ENCODE results near the gene PTPN13. TPM values are rescaled to one million over a fixed set of nuclear protein-coding genes. Genes with fewer than 3 reads are reported as not detected.
A peak's percentile ranks its signal among the peaks of the same experiment; 100 is the strongest.

PTPN13 gene
- total RNA-seq, 4 donors from 2014 or later: 7.9 to 13.7 (median 9.4) TPM

DNA sequence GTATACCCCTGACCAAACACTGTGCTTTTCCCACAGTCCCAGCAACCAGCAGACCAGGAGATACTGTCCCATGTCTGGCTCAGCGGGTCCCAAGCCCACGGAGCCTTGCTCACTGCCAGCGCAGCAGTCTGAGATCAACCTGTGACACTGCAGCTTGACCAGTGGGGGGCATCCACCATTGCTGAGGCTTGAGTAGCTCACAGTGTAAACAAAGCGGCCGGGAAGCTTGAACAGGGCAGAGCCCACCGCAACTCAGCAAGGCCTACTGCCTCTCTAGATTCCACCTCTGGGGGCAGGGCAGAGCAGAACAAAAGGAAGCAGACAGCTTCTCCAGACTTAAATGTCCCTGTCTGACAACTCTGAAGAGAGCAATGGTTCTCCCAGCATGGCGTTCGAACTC is 197.0 kb downstream of the PTPN13 start:
- WGBS: 83% methylated on average over 1 of the region's 8 CpGs
- H3K36me3 ChIP-seq: peaks cover 0 to 25% (median 6%) of the 10 kb centered on the region in 4 donors
- no peaks in the 10 kb centered on the region for H3K4me1 ChIP-seq
- no peak for DNase-seq (ENCODE audit: extremely low spot score)
- TF ChIP-seq, protein P1, sequence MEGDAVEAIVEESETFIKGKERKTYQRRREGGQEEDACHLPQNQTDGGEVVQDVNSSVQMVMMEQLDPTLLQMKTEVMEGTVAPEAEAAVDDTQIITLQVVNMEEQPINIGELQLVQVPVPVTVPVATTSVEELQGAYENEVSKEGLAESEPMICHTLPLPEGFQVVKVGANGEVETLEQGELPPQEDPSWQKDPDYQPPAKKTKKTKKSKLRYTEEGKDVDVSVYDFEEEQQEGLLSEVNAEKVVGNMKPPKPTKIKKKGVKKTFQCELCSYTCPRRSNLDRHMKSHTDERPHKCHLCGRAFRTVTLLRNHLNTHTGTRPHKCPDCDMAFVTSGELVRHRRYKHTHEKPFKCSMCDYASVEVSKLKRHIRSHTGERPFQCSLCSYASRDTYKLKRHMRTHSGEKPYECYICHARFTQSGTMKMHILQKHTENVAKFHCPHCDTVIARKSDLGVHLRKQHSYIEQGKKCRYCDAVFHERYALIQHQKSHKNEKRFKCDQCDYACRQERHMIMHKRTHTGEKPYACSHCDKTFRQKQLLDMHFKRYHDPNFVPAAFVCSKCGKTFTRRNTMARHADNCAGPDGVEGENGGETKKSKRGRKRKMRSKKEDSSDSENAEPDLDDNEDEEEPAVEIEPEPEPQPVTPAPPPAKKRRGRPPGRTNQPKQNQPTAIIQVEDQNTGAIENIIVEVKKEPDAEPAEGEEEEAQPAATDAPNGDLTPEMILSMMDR (IDR thresholded peaks at IDR 0.05): no peak
- no peaks in the 10 kb centered on the region for H3K9me3 ChIP-seq
- intact Hi-C loops (cut with DNase I): no loop called here
- no peak overlapping the region for H3K27ac ChIP-seq (replicated peaks in 1 of 4)
- no peak overlapping the region for H3K4me3 ChIP-seq
- H3K27me3 ChIP-seq: no peaks in the 10 kb centered on the region

- 95% methylated on average over 3 of the region's 3 CpGs for WGBS
- Histone ChIP-seq H3K4me3 (no peak overlapping the region), H3K27ac (replicated peaks in 1 of 4) (no peak overlapping the region), H3K27me3 (no peaks in the 10 kb centered on the region), H3K36me3 (peaks cover 0 to 50% (median 8%) of the 10 kb centered on the region in 4 donors), H3K4me1 (no peaks in the 10 kb centered on the region), H3K9me3 (no peaks in the 10 kb centered on the region)
- TF ChIP-seq EP300 (IDR thresholded peaks at IDR 0.05) (no peak), POLR2AphosphoS5 (IDR thresholded peaks at IDR 0.05) (no peak), POLR2A (IDR thresholded peaks at IDR 0.05; ENCODE audit: low read depth) (no peak)
- intact Hi-C loops (cut with DNase I): no loop called here
- DNase-seq (ENCODE audit: extremely low spot score): no peak
These were observed 215.7 kb downstream of the PTPN13 start for GRCh38 chr4:86809809-86810208.

- no peaks in the 10 kb centered on the region for H3K27me3 ChIP-seq
- H3K27ac ChIP-seq (replicated peaks in 1 of 4): no peak overlapping the region
- no peak overlapping the region for H3K4me3 ChIP-seq
- peaks cover 0 to 8% (median 0%) of the 10 kb centered on the region in 4 donors for H3K9me3 ChIP-seq
- no peaks in the 10 kb centered on the region for H3K4me1 ChIP-seq
- TF ChIP-seq EP300 (IDR thresholded peaks at IDR 0.05) (no peak), POLR2AphosphoS5 (IDR thresholded peaks at IDR 0.05) (no peak), POLR2A (IDR thresholded peaks at IDR 0.05; ENCODE audit: low read depth) (no peak)
- TF ChIP-seq, protein P1 (IDR thresholded peaks at IDR 0.05): no peak
- intact Hi-C loops (cut with DNase I): no loop called here
- DNase-seq (ENCODE audit: extremely low spot score): no peak
- 90% methylated on average over 3 of the region's 3 CpGs for WGBS
- peaks cover 0 to 56% (median 8%) of the 10 kb centered on the region in 4 donors for H3K36me3 ChIP-seq
These were observed 216.7 kb downstream of the PTPN13 start for GRCh38 chr4:86810847-86811246.

DNA sequence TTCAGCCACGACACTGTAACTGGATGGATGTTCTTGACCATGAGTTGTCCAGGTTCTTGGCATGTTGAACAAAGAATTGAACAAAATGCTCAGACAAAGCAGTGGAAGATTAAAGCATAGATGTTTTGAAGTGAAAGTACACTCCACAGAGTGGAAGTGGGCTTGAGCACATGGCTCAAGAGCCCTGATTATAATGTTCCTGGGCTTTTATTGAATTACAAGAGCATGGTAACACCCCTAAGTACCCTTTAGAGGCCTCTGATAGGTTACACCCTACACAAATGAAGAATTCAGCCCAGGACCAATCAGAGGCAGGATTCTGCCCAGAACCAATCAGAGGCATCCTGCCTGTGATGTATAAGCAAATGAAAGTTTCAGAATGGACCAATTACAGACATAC is 221.5 kb downstream of the PTPN13 start:
- 92% methylated on average over 1 of the region's 1 CpG for WGBS
- H3K4me3 ChIP-seq: no peak overlapping the region
- peaks cover 0 to 39% (median 8%) of the 10 kb centered on the region in 4 donors for H3K36me3 ChIP-seq
- DNase-seq (ENCODE audit: extremely low spot score): no peak
- peak overlapping the region in 3 of 4 donors; percentile 11 to 33 (median 28) for H3K27ac ChIP-seq (replicated peaks in 1 of 4)
- H3K4me1 ChIP-seq: peaks cover 0 to 4% (median 0%) of the 10 kb centered on the region in 4 donors
- peaks cover 0 to 8% (median 0%) of the 10 kb centered on the region in 4 donors for H3K9me3 ChIP-seq
- no peaks in the 10 kb centered on the region for H3K27me3 ChIP-seq
- intact Hi-C loops (cut with DNase I): no loop called here
- TF ChIP-seq EP300 (IDR thresholded peaks at IDR 0.05): no peak
- no peak for TF ChIP-seq POLR2A (IDR thresholded peaks at IDR 0.05; ENCODE audit: low read depth)
- TF ChIP-seq POLR2AphosphoS5 (IDR thresholded peaks at IDR 0.05): no peak
- TF ChIP-seq, protein P1 (IDR thresholded peaks at IDR 0.05): no peak

DNA sequence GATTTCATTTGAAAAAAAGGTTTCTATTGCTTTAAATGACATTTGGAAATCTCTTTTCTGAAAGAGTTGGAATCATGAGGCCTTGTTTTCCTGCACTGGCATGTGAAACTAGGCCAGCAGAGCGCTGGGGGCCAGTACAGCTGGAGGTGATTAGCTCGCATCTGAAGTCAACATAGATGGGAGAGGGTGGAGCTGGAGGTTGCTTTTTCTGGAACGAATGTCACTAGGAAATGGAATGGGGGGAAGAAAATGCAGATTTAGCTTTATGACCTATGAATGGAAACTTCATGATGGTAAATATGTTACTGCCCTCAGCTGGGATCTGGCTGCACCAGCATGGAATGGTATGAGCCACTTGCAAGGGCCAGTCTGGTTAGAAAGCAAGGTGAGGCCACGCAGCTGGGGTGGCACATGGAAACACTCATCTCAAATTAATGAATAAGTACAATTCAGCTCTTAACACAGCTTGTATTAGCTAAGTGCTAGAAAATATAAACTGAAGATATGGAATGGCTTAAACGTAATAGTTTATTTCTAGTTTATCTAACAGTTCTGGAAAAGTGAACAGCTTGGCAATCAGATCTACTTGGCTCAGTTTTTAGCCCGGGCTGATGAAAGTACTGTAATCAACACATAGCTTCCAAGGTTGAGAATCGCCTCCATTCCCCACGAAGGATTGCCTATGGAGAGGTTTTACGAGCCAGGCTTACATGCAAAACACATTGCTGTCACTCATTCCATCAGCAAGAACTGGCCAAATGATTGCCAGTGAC is 222.6 kb downstream of the PTPN13 start:
- no peak overlapping the region for H3K4me3 ChIP-seq
- no peaks in the 10 kb centered on the region for H3K27me3 ChIP-seq
- H3K36me3 ChIP-seq: peaks cover 0 to 30% (median 2%) of the 10 kb centered on the region in 4 donors
- peaks cover 0 to 4% (median 0%) of the 10 kb centered on the region in 4 donors for H3K4me1 ChIP-seq
- peak overlapping the region in 3 of 4 donors; percentile 11 to 33 (median 28) for H3K27ac ChIP-seq (replicated peaks in 1 of 4)
- intact Hi-C loops (cut with DNase I): no loop called here
- 47% methylated on average over 9 of the region's 9 CpGs for WGBS
- H3K9me3 ChIP-seq: peaks cover 0 to 8% (median 0%) of the 10 kb centered on the region in 4 donors
- no peak for DNase-seq (ENCODE audit: extremely low spot score)
- TF ChIP-seq, protein P1 (IDR thresholded peaks at IDR 0.05): no peak
- no peak for TF ChIP-seq EP300 (IDR thresholded peaks at IDR 0.05)
- TF ChIP-seq POLR2A (IDR thresholded peaks at IDR 0.05; ENCODE audit: low read depth): no peak
- no peak for TF ChIP-seq POLR2AphosphoS5 (IDR thresholded peaks at IDR 0.05)

Measured in esophagus muscularis mucosa (tissue), 4 donors.